K562 (cell line): ENCODE data around the gene CORT. TPM values are rescaled to one million over a fixed set of nuclear protein-coding genes. Genes with fewer than 3 reads are reported as not detected.

Source experiments
- ARID2 ChIP-seq: fragments of 450-650 bp; IDR thresholded peaks from 2 replicates; pipeline ENCODE4 v1.6.1; 2017; ENCODE audit warnings: antibody characterized with exemption, mild to moderate bottlenecking
- ARNT ChIP-seq, 2 experiments: fragments of 450-650 bp; IDR thresholded peaks; 2 replicates each; pipeline ENCODE4 v1.6.1; 2016; ENCODE audit warnings: mild to moderate bottlenecking in 1 of 2
- CBFA2T3 ChIP-seq: fragments of 450-650 bp; IDR thresholded peaks from 2 replicates; pipeline ENCODE4 v1.6.1; 2017
- CEBPG ChIP-seq, 3 experiments: fragments of 200-800 bp in 1 of 3; sonication (Bioruptor generic) in 1 of 3; sonication (generic) in 1 of 3; formaldehyde crosslinking in 1 of 3; IDR thresholded peaks in 2 of 3; conservative IDR thresholded peaks in 1 of 3; 2 replicates each; pipeline versions ENCODE4 v1.6.1 to v1.8.0; 2016 to 2022; ENCODE audit warnings: missing compliant biosample characterization in 2 of 3, missing genetic modification characterization in 2 of 3, mild to moderate bottlenecking in 1 of 3, missing genetic modification reagents in 1 of 3
- CHCHD3 ChIP-seq: fragments of 250-450 bp; sonication (Bioruptor Pico); IDR thresholded peaks from 2 replicates; pipeline ENCODE4 v2.1.2; 2022; ENCODE audit warnings: mild to moderate bottlenecking
- CHD2 ChIP-seq: IDR thresholded peaks from 2 replicates; pipeline ENCODE4 v1.6.1; 2011; ENCODE audit warnings: low read depth, low read length
- KLF13 ChIP-seq: fragments of 450-650 bp; IDR thresholded peaks from 2 replicates; pipeline ENCODE4 v1.6.1; 2016; ENCODE audit warnings: missing genetic modification characterization, low read depth, mild to moderate bottlenecking, missing compliant biosample characterization, moderate library complexity, borderline replicate concordance
- MED1 ChIP-seq: sonication (generic); formaldehyde crosslinking; IDR thresholded peaks from 2 replicates; pipeline ENCODE4 v1.8.1; 2023; ENCODE audit warnings: missing genetic modification reagents, borderline replicate concordance
- NCOA6 ChIP-seq: fragments of 450-650 bp; IDR thresholded peaks from 2 replicates; pipeline ENCODE4 v1.6.1; 2017; ENCODE audit warnings: mild to moderate bottlenecking
- PHF21A ChIP-seq: fragments of 450-650 bp; IDR thresholded peaks from 2 replicates; pipeline ENCODE4 v1.6.1; 2017; ENCODE audit warnings: low read depth, borderline replicate concordance
- SPI1 ChIP-seq: IDR thresholded peaks from 2 replicates; pipeline ENCODE4 v1.6.1; 2011; ENCODE audit warnings: low read depth, low read length, control low read depth, borderline replicate concordance
- SRSF7 ChIP-seq: fragments of 200-400 bp; formaldehyde crosslinking; optimal IDR thresholded peaks from 2 replicates; pipeline ENCODE3; 2017; ENCODE audit warnings: mild to moderate bottlenecking, low read depth, low read length
- SUPT5H ChIP-seq: fragments of 450-650 bp; IDR thresholded peaks from 2 replicates; pipeline ENCODE4 v1.6.1; 2016
- XRCC4 ChIP-seq: IDR thresholded peaks from one replicate; pipeline ENCODE4 v1.6.1; 2011; ENCODE audit not compliant: insufficient read depth, insufficient read length; ENCODE audit errors: extremely low read depth
- ZNF384 ChIP-seq: IDR thresholded peaks from 2 replicates; pipeline ENCODE4 v1.6.1; 2012; ENCODE audit warnings: low read depth, low read length, improper control_type of control experiment
- ZNF668 ChIP-seq: fragments of 250-450 bp; sonication (Bioruptor Pico); IDR thresholded peaks from 2 replicates; pipeline ENCODE4 v1.8.0; 2022; ENCODE audit warnings: mild to moderate bottlenecking, inconsistent platforms
- polyA plus RNA-seq, 8 experiments: library from polyadenylated mRNA; depleted of rRNA in 4 of 8; stranded (reverse) in 5 of 8; unstranded in 3 of 8; fragments of >200 nt; fragmentation: Nextera tagmentation in 2 of 8; fragmentation: Illumina TruSeq in 1 of 8; extraction: Ambion mirVana in 2 of 8; extraction: Trizol in 1 of 8; gene quantifications; 2 replicates each; pipeline versions ENCODE4 v1.2.1 to v1.2.3, GENCODE V29; 2011 to 2014; ENCODE audit warnings: inconsistent platforms in 1 of 8, missing spikeins in 1 of 8
- total RNA-seq, 7 experiments: library from RNA; depleted of rRNA in 6 of 7; stranded (reverse); fragments of >200 nt in 6 of 7; fragmentation: Illumina TruSeq in 2 of 7; extraction: Trizol in 2 of 7; gene quantifications; 2 replicates each; pipeline versions ENCODE4 v1.2.1 to v1.2.3, GENCODE V29; 2011 to 2021; ENCODE audit warnings: low replicate concordance in 1 of 7
- TF ChIP-seq, protein P1 (sequence below): fragments of 450-650 bp; IDR thresholded peaks from 2 replicates; pipeline ENCODE4 v1.7.0; 2016; ENCODE audit warnings: borderline replicate concordance
- TF ChIP-seq, protein P2 (sequence below): fragments of 250-450 bp; sonication (Bioruptor Pico); IDR thresholded peaks from 2 replicates; pipeline ENCODE4 v1.5.0; 2021; ENCODE audit warnings: mild to moderate bottlenecking, moderate library complexity
- TF ChIP-seq, protein P3 (sequence below): sonication (generic); formaldehyde crosslinking; IDR thresholded peaks from 2 replicates; pipeline ENCODE4 v1.8.0; 2022; ENCODE audit warnings: missing genetic modification reagents, mild to moderate bottlenecking, borderline replicate concordance
- TF ChIP-seq, protein P4 (sequence below): sonication (generic); formaldehyde crosslinking; IDR thresholded peaks from 2 replicates; pipeline ENCODE4 v1.8.0; 2022; ENCODE audit warnings: mild to moderate bottlenecking, missing genetic modification reagents

CORT gene
- total and polyA plus RNA-seq, 9 of the 15 experiments (the other 6 are each of a cell fraction or from before 2014, with no cell fraction given), result 0.08 to 0.54 (median 0.13) TPM; not detected in 5

DNA sequence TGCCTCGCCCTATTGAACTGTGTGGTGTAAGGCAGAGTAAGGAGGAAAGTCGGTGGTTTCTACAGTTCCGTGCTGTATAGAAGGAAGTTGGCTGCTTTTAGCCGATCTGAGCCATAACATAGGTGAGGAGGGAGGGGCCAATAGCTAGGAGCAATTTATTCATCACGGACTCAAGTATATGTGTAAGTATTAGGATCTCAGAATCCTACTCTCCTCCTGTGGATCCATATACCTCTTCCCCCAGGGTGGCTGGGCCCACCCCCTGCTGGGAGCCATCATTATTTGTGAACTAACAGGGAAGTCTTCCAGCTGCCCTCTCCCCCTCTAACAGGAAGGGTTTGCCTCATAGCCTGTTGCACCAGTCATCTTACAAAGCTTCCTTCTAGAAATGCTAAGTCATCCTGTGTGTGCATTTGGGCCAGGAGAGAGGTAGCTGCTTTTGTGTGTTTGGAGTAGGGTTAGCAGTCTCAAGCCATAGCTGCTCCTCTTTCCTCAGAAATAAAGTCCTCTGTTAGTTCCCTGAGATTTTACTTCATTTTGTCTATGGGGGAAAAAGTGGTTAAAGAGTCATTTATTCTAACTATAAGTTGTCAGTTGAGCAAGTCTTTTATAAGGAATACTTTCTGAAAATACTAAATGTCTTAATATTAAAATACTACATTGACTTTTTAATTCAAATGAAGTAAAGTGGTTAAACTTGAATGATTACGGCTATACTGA, 34.5 kb upstream of the CORT start (continued):
- TF ChIP-seq, protein P1, sequence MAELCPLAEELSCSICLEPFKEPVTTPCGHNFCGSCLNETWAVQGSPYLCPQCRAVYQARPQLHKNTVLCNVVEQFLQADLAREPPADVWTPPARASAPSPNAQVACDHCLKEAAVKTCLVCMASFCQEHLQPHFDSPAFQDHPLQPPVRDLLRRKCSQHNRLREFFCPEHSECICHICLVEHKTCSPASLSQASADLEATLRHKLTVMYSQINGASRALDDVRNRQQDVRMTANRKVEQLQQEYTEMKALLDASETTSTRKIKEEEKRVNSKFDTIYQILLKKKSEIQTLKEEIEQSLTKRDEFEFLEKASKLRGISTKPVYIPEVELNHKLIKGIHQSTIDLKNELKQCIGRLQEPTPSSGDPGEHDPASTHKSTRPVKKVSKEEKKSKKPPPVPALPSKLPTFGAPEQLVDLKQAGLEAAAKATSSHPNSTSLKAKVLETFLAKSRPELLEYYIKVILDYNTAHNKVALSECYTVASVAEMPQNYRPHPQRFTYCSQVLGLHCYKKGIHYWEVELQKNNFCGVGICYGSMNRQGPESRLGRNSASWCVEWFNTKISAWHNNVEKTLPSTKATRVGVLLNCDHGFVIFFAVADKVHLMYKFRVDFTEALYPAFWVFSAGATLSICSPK, result no peak
- no peak for TF ChIP-seq ZNF668
- TF ChIP-seq PHF21A, result no peak
- TF ChIP-seq ARNT (IDR thresholded peaks at IDR 0.05), result no peak; a peak in 1 of 4 replicates
- TF ChIP-seq SPI1, result no peak
- TF ChIP-seq MED1, result no peak
- TF ChIP-seq KLF13, result peak; percentile 61; the same call in 1 of the 2 replicates
- no peak for TF ChIP-seq NCOA6
- TF ChIP-seq, protein P2, sequence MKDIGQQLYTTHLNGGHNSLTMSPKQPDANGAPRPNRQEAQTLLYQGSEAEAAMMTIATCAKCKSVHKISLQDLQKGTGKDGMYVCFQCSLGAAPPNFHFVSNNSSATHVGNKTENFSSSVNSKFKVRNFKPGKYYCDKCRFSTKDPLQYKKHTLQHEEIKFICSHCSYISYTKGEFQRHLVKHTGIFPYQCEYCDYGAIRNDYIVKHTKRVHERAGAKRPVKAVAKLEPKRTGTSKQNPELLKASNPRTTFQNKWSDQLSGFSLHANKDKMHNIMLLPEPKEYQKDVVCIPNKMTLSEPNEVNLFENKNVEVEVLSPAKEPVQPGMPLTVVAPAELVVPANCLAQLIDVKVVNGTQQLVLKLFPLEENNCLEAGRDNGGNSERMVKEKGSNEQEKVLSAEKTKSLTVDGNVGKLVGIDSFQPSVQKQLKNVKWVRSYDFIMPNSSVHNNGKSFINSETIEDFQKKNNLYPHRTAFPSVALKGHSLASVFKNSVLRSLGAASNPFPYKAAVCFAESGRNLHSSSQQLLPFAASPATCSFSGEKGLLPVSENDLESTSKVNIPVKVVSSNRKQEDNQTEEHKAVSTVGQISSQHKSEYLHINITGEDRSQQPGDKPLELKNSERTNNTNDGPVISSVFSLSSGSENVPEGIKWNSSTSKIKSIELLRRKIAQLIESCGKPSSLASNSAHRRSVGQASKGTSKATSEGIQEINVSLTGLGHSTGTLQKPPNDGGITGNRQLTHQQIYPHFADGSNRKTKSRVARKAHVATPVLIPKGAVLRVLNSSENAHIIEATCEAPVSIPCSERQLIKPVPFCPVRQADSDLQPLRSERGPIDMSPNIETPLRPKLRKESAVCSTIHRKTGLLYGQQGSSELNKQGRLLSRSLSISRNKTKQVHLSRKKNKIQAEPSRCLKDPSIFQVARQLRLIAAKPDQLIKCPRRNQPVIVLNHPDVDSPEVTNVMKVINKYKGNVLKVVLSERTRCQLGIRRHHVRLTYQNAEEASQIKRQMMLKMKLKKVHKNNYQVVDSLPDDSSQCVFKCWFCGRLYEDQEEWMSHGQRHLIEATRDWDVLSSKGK (CRISPR knock-in tag), result no peak
- TF ChIP-seq XRCC4, result no peak
- no peak; the same call in 1 of the 2 replicates for TF ChIP-seq ZNF384
- peak; percentile 55 for TF ChIP-seq CBFA2T3
- no peak for TF ChIP-seq CHD2
- TF ChIP-seq ARID2, result no peak
- TF ChIP-seq CHCHD3 (CRISPR knock-in tag), result 0 out of 2 replicates have a peak, but pooled peaks have one; percentile 42
- TF ChIP-seq SUPT5H, result no peak
- TF ChIP-seq SRSF7, result no peak
- TF ChIP-seq, protein P3, sequence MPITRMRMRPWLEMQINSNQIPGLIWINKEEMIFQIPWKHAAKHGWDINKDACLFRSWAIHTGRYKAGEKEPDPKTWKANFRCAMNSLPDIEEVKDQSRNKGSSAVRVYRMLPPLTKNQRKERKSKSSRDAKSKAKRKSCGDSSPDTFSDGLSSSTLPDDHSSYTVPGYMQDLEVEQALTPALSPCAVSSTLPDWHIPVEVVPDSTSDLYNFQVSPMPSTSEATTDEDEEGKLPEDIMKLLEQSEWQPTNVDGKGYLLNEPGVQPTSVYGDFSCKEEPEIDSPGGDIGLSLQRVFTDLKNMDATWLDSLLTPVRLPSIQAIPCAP, result no peak
- TF ChIP-seq CEBPG (CRISPR knock-in tag; IDR thresholded peaks at IDR 0.05), result peak; percentile 75; the same call in 1 of the 2 replicates
- peak; percentile 70 to 87 for TF ChIP-seq CEBPG (tag; conservative IDR thresholded peaks at IDR 0.05 in 1 of 2, IDR thresholded peaks at IDR 0.05 in 1 of 2)
- TF ChIP-seq, protein P4, sequence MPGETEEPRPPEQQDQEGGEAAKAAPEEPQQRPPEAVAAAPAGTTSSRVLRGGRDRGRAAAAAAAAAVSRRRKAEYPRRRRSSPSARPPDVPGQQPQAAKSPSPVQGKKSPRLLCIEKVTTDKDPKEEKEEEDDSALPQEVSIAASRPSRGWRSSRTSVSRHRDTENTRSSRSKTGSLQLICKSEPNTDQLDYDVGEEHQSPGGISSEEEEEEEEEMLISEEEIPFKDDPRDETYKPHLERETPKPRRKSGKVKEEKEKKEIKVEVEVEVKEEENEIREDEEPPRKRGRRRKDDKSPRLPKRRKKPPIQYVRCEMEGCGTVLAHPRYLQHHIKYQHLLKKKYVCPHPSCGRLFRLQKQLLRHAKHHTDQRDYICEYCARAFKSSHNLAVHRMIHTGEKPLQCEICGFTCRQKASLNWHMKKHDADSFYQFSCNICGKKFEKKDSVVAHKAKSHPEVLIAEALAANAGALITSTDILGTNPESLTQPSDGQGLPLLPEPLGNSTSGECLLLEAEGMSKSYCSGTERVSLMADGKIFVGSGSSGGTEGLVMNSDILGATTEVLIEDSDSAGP (CRISPR knock-in tag), result no peak
